ENCODE measurements around the gene ENAH.
"Not testable (repeated sequence)": the region's sequence is repeated elsewhere in the genome, so short reads cannot be mapped to it uniquely, and the experiment has no call there.

The ENAH gene

DNA sequence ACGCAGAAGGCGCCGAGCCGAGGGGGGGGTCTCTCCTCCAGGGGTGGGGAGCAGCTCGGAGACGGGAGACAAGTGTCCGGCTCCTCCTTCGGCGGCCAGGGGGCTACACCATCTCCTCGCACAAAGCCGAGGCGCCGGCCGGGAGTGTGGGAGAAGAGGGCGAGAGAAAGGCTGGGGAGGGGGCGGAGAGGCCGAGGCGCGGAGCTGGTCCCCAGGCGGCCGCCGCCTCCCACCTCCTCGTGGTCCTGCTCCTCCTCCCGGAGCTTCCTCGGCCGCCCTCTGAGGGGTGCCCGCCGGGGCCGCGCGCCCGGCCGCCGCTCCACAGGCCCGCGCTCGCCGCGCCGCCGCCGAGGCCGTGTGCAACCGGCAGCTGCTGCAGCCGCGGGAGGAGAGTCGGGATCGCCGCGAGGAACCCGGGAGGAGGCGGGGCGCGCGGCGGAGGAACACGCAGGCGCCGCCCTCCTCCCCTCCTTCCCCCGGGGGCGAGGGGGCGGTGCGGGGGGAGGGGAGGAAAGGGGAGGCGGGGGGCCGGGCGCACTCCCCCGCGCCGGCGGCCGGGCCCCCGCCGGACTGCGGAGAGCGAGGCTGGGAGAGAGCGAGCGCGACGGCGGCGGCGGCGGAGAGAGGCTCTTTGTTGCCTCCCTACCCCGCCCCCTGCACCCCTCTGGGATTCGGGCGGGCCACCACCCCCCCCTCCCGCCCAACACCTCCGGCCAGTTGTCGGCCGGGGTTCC lies at the start of gene ENAH:
ENAH (minus strand) TSS at position 395 of the 734 bp plus-strand sequence. CDS start 433 bp downstream, outside the sequence.
- peaks cover 0 to 25% of the 10 kb centered on the region in 2 donors for H3K36me3 ChIP-seq (ENCODE audit: control insufficient read depth in 1 of 2, insufficient read depth in 2 of 2, low read length in 2 of 2)
- H3K4me3 ChIP-seq (ENCODE audit: low read depth in 1 of 2, low read length in 2 of 2) = peak within 1 kb of the TSS; percentile 90 to 91
- no peaks in the 10 kb centered on the region for H3K9me3 ChIP-seq (ENCODE audit: control insufficient read depth in 1 of 2, low read length in 2 of 2)
- peak within 1 kb of the TSS; percentile 95 for H3K27ac ChIP-seq (ENCODE audit: low read length)
- H3K4me1 ChIP-seq (ENCODE audit: control insufficient read depth in 1 of 2, insufficient read depth in 2 of 2, low read length in 2 of 2) = peaks cover 3 to 5% of the 10 kb centered on the region in 2 donors
- H3K27me3 ChIP-seq (ENCODE audit: low read depth, low read length) = no peaks in the 10 kb centered on the region

DNA sequence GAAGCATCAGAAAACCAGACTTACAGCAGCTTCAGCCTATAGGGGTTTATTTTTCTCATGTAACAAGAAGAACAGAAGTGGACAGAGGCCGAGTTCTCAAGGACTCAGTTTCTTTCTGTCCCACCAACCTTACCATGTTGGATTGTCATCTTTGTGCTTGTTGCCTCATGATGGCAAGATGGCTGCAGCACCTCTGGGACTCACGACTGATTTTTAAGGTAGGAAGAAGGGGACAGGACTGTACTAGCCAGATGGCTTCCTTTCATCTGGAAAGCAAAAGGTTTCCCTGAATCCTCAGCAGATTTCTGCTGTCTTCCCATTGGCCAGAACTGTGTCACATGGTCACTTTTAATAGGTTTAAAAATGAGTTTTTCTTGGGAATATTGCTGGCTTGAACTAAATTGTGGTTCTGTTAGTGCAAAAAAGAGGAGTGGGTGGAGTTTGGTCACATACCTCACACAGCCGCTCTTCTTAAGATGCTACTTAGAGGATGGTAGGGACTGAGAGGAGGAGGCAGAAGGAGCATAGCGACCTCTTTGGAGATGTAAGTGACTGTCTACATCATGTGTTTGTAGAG lies 48.1 kb upstream of the ENAH start:
- peaks cover 7 to 8% of the 10 kb centered on the region in 2 donors for H3K4me1 ChIP-seq (ENCODE audit: control insufficient read depth in 1 of 2, insufficient read depth in 2 of 2, low read length in 2 of 2)
- H3K27ac ChIP-seq (ENCODE audit: low read length) = no peak overlapping the region
- H3K36me3 ChIP-seq (ENCODE audit: control insufficient read depth in 1 of 2, insufficient read depth in 2 of 2, low read length in 2 of 2) = peaks cover 0 to 8% of the 10 kb centered on the region in 2 donors
- H3K9me3 ChIP-seq (ENCODE audit: control insufficient read depth in 1 of 2, low read length in 2 of 2) = no peaks in the 10 kb centered on the region
- no peak overlapping the region for H3K4me3 ChIP-seq (ENCODE audit: low read depth in 1 of 2, low read length in 2 of 2)
- H3K27me3 ChIP-seq (ENCODE audit: low read depth, low read length) = no peaks in the 10 kb centered on the region

DNA sequence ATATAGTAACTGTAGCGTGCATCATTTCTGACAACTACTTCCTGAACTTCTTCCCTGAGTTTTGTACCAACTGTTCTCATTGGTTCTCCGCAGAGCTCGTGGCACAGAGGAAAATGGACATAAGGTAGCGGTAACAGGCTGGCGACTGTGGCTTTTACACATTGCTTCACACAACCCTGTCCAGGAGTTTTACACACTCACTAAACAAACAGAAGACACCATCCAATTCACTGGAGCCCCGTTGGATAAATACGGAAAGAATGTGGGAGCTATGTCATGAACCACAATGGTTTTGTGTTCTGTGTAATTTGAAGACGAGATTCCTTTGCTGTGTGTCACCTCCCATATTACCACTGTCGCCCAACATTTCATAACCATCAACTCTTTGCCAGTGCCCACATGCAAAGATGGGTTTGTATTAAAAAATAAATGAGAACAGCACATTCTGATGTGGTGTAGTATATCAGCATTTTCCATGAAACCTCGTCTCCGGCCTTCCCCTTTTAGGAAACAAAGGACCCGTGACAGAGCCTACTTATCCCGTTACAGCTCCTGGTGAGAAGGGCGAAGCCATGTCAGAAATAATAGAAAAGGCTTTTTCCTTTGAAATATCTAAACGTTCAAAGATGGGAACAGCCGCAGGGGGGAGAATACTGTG lies 47.4 kb upstream of the ENAH start:
- Histone ChIP-seq H3K27ac (ENCODE audit: low read length) (peak overlapping the region; percentile 29), H3K4me3 (ENCODE audit: low read depth in 1 of 2, low read length in 2 of 2) (no peak overlapping the region), H3K4me1 (ENCODE audit: control insufficient read depth in 1 of 2, insufficient read depth in 2 of 2, low read length in 2 of 2) (peaks cover 8 to 13% of the 10 kb centered on the region in 2 donors), H3K27me3 (ENCODE audit: low read depth, low read length) (no peaks in the 10 kb centered on the region), H3K9me3 (ENCODE audit: control insufficient read depth in 1 of 2, low read length in 2 of 2) (no peaks in the 10 kb centered on the region), H3K36me3 (ENCODE audit: control insufficient read depth in 1 of 2, insufficient read depth in 2 of 2, low read length in 2 of 2) (peaks cover 0 to 8% of the 10 kb centered on the region in 2 donors)

DNA sequence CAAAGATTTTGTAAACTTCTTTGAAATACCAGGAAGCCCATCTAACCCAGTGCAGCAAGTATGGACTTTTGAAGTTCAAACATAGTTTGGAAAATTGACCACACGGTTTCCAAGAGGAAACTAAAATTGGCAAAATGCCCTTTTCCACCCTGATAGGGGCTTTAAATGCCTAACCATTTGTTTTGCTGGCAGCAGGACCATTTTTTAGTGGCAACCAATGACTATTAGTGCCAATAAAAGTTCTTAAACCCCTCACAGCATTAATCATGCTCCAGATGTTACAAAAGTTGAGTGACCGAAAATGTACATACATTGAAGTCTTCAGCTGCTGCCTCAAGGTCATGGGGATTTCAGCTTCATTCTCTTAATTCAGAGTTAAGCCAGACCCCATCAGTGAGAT lies 46.4 kb upstream of the ENAH start:
- no peaks in the 10 kb centered on the region for H3K27me3 ChIP-seq (ENCODE audit: low read depth, low read length)
- H3K27ac ChIP-seq (ENCODE audit: low read length) = no peak overlapping the region
- H3K4me3 ChIP-seq (ENCODE audit: low read depth in 1 of 2, low read length in 2 of 2) = no peak overlapping the region
- H3K9me3 ChIP-seq (ENCODE audit: control insufficient read depth in 1 of 2, low read length in 2 of 2) = no peaks in the 10 kb centered on the region
- H3K36me3 ChIP-seq (ENCODE audit: control insufficient read depth in 1 of 2, insufficient read depth in 2 of 2, low read length in 2 of 2) = peaks cover 0 to 8% of the 10 kb centered on the region in 2 donors
- peaks cover 8 to 15% of the 10 kb centered on the region in 2 donors for H3K4me1 ChIP-seq (ENCODE audit: control insufficient read depth in 1 of 2, insufficient read depth in 2 of 2, low read length in 2 of 2)

DNA sequence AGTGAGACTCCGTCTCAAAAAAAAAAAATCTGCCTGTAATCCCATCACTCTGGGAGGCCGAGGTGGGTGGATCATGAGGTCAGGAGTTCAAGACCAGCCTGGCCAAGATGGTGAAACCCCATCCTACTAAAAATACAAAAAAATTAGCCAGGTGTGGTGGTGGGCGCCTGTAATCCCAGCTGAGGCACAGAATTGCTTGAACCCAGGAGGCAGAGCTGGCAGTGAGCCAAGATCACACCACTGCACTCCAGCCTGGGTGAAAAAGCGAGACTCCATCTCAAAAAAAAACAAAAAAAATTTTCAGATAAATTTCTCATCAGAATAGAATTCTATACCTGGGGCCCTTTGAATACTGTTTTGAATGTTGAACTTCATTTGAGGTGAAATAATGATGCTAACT lies 45.3 kb upstream of the ENAH start:
- H3K27me3 ChIP-seq (ENCODE audit: low read depth, low read length); H3K4me3 ChIP-seq (ENCODE audit: low read depth in 1 of 2, low read length in 2 of 2); H3K27ac ChIP-seq (ENCODE audit: low read length); H3K9me3 ChIP-seq (ENCODE audit: control insufficient read depth in 1 of 2, low read length in 2 of 2); H3K36me3 ChIP-seq (ENCODE audit: control insufficient read depth in 1 of 2, insufficient read depth in 2 of 2, low read length in 2 of 2): not testable (repeated sequence)
- H3K4me1 ChIP-seq (ENCODE audit: control insufficient read depth in 1 of 2, insufficient read depth in 2 of 2, low read length in 2 of 2) = peaks cover 8 to 15% of the 10 kb centered on the region in 2 donors

DNA sequence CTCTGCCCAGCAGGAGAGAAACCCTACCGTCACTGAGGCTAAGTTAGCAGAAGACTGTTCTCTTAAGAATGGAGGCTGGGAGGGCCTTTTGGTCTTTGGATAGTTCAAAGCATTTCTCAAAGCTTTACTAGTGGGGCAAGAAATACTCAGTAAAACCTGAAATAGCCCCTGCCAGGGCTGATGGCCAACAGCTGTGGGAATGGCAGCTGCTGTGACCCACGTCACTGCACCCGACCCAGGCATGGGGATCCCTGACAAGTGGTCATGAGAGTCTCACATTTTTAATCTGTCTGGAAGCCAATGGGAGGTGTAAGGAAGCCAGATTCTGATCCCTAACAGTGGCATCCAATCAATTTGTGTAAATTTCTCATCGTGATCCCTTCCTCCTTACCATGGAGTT lies 44.5 kb upstream of the ENAH start:
- Histone ChIP-seq H3K4me3 (ENCODE audit: low read depth in 1 of 2, low read length in 2 of 2) (no peak overlapping the region), H3K4me1 (ENCODE audit: control insufficient read depth in 1 of 2, insufficient read depth in 2 of 2, low read length in 2 of 2) (peaks cover 8 to 15% of the 10 kb centered on the region in 2 donors), H3K36me3 (ENCODE audit: control insufficient read depth in 1 of 2, insufficient read depth in 2 of 2, low read length in 2 of 2) (peaks cover 0 to 8% of the 10 kb centered on the region in 2 donors), H3K27ac (ENCODE audit: low read length) (no peak overlapping the region), H3K9me3 (ENCODE audit: control insufficient read depth in 1 of 2, low read length in 2 of 2) (no peaks in the 10 kb centered on the region), H3K27me3 (ENCODE audit: low read depth, low read length) (no peaks in the 10 kb centered on the region)

DNA sequence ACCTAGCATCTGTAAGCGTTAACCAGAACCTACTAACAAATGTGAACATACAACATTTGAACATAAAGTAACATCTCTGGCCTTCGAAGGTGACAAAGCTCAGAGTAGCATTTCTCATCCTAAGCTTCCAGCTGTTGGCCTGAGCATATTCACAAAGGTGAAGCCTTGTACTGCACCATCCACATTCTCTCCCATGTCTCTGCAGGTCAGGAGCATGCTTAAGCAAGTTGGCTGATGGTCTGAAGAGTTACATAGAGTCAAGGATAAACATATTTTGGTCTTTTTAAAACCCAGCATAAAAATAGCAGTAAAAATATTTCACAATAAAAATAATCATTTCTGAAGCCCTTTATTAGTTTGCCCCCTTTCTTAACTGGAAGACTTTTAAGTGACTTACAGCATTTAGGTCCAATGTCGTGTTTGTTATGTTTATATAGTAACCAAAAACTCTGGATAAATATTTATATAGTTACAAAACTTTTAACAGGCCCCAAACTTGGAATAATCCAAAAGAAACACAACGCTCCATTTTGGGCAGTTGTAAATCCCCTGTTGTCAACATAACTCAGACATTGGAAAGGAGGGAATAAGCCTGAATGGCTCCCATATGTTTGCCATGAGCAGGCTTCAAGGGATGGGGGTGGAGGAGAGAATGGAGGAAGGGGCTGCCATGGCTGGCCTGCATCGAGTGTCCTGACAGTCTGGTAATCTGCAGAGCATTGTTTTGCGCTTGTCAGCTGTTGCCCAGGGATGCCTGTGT lies 42.8 kb upstream of the ENAH start:
- H3K27ac ChIP-seq (ENCODE audit: low read length) = no peak overlapping the region
- H3K4me3 ChIP-seq (ENCODE audit: low read depth in 1 of 2, low read length in 2 of 2) = no peak overlapping the region
- peaks cover 0 to 9% of the 10 kb centered on the region in 2 donors for H3K36me3 ChIP-seq (ENCODE audit: control insufficient read depth in 1 of 2, insufficient read depth in 2 of 2, low read length in 2 of 2)
- no peaks in the 10 kb centered on the region for H3K27me3 ChIP-seq (ENCODE audit: low read depth, low read length)
- no peaks in the 10 kb centered on the region for H3K9me3 ChIP-seq (ENCODE audit: control insufficient read depth in 1 of 2, low read length in 2 of 2)
- peaks cover 8 to 15% of the 10 kb centered on the region in 2 donors for H3K4me1 ChIP-seq (ENCODE audit: control insufficient read depth in 1 of 2, insufficient read depth in 2 of 2, low read length in 2 of 2)

DNA sequence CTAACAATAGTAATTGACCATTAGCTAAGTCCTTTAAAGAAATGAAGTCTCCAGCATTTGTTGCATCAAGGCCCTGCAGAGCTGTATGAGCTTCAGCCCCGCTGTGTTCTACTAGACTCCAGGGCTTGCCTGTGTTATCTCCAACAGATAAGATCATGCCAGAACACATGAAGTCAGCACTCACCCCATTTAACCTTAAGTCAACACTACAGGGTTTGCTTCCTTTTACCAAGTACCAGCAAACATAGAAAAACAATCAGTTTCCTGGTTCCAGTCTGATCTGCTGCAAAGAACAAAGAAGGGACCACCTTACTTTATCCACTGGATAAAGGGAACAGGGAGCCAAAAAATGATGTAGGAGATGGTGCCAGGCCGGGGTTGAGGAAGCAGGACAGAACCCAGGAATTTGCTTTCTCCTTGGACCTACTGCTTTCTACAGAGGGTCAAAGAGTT lies 41.3 kb upstream of the ENAH start:
- no peak overlapping the region for H3K27ac ChIP-seq (ENCODE audit: low read length)
- H3K27me3 ChIP-seq (ENCODE audit: low read depth, low read length) = no peaks in the 10 kb centered on the region
- H3K4me1 ChIP-seq (ENCODE audit: control insufficient read depth in 1 of 2, insufficient read depth in 2 of 2, low read length in 2 of 2) = peaks cover 0 to 15% of the 10 kb centered on the region in 2 donors
- no peaks in the 10 kb centered on the region for H3K9me3 ChIP-seq (ENCODE audit: control insufficient read depth in 1 of 2, low read length in 2 of 2)
- no peak overlapping the region for H3K4me3 ChIP-seq (ENCODE audit: low read depth in 1 of 2, low read length in 2 of 2)
- H3K36me3 ChIP-seq (ENCODE audit: control insufficient read depth in 1 of 2, insufficient read depth in 2 of 2, low read length in 2 of 2) = peaks cover 0 to 3% of the 10 kb centered on the region in 2 donors

DNA sequence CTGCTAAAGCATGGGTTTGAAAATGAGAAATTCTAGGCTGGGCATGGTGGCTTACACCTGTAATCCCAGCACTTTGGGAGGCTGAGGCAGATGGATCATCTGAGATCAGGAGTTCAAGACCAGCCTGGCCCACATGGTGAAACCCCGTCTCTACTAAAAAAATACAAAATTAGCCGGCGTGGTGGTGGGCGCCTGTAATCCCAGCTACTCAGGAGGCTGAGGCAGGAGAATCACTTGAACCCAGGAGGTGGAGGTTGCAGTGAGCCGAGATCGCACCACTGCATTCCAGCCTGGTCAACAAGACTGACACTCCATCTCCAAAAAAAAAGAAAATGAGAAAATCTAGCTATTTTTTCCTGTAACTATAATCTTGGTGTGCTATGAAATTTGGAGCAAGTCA lies 40.8 kb upstream of the ENAH start:
- H3K27me3 ChIP-seq (ENCODE audit: low read depth, low read length); H3K9me3 ChIP-seq (ENCODE audit: control insufficient read depth in 1 of 2, low read length in 2 of 2); H3K36me3 ChIP-seq (ENCODE audit: control insufficient read depth in 1 of 2, insufficient read depth in 2 of 2, low read length in 2 of 2); H3K27ac ChIP-seq (ENCODE audit: low read length); H3K4me3 ChIP-seq (ENCODE audit: low read depth in 1 of 2, low read length in 2 of 2): not testable (repeated sequence)
- peaks cover 0 to 15% of the 10 kb centered on the region in 2 donors for H3K4me1 ChIP-seq (ENCODE audit: control insufficient read depth in 1 of 2, insufficient read depth in 2 of 2, low read length in 2 of 2)

DNA sequence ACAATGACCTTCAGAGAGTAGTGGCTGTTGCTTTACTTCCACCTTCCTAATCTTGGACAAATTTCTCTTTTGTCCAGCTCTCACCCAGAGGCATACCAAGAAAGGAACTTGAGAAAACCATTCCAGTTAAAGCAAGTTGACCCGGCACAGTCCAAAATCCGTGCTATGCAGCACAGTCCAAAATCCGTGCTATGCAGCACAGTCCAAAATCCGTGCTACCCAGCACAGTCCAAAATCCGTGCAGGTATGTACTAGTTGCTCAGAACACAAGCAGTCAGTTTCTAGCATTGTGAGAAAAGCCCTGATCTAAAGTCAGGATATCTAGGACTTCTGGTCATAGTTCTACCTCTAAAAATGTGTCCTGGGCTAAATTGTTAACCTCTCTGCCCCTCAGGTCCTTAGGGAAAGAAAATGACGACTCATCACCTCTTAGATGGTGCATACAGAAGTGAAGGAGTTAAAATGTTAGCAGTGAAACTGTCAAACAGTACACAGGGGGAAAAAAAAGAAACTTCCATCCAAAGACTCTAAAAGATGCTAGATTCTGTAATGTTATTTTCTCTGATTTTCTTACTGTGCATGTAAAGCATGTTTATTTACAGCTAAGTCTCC lies 40.3 kb upstream of the ENAH start:
- Histone ChIP-seq H3K27ac (ENCODE audit: low read length) (no peak overlapping the region), H3K27me3 (ENCODE audit: low read depth, low read length) (no peaks in the 10 kb centered on the region), H3K36me3 (ENCODE audit: control insufficient read depth in 1 of 2, insufficient read depth in 2 of 2, low read length in 2 of 2) (peaks cover 0 to 3% of the 10 kb centered on the region in 2 donors), H3K4me1 (ENCODE audit: control insufficient read depth in 1 of 2, insufficient read depth in 2 of 2, low read length in 2 of 2) (peaks cover 0 to 15% of the 10 kb centered on the region in 2 donors), H3K4me3 (ENCODE audit: low read depth in 1 of 2, low read length in 2 of 2) (no peak overlapping the region), H3K9me3 (ENCODE audit: control insufficient read depth in 1 of 2, low read length in 2 of 2) (no peaks in the 10 kb centered on the region)
